IPS DF 6.9 (cell line): ENCODE data around the gene TTYH3.

ENCODE experiments used
- DNase-seq: peaks from one replicate; pipeline ENCODE4 v3.0.0-alpha.2; 2013; ENCODE audit warnings: low read depth, low spot score
- H3K27ac ChIP-seq: one replicate; pipeline ENCODE4 v1.5.1; 2013; ENCODE audit warnings: low read length, control low read depth
- H3K27me3 ChIP-seq: 2 replicates; pipeline ENCODE4 v1.6.1; 2013; ENCODE audit warnings: mild to moderate bottlenecking, low read length; ENCODE audit not compliant: control insufficient read depth, insufficient read depth
- H3K36me3 ChIP-seq: 2 replicates; pipeline ENCODE4 v1.6.1; 2013; ENCODE audit warnings: low read length; ENCODE audit not compliant: control insufficient read depth, insufficient read depth
- H3K4me1 ChIP-seq: 2 replicates; pipeline ENCODE4 v1.6.1; 2013; ENCODE audit warnings: low read length; ENCODE audit not compliant: control insufficient read depth, insufficient read depth
- H3K4me3 ChIP-seq: 2 replicates; pipeline ENCODE4 v1.5.1; 2013; ENCODE audit warnings: mild to moderate bottlenecking, low read length
- H3K9me3 ChIP-seq: 2 replicates; pipeline ENCODE4 v1.6.1; 2013; ENCODE audit warnings: low read length, inconsistent platforms; ENCODE audit not compliant: control insufficient read depth, insufficient read depth
- WGBS: extraction: QIAGEN DNeasy Blood & Tissue Kit; methylation state at CpG from one replicate; pipeline ENCODE4 v1.1.7; 2013; ENCODE audit warnings: mixed read lengths, missing lambda C conversion rate; ENCODE audit not compliant: insufficient read length, insufficient coverage; 5-methylcytosine and 5-hydroxymethylcytosine counted together

Gene TTYH3

GRCh38 chr7:2713370-2713769 lies 81.6 kb downstream of the TTYH3 start:
- Histone ChIP-seq H3K27me3 (no peaks in the 10 kb centered on the region), H3K4me1 (peaks cover 2% of the 10 kb centered on the region; the same call in 1 of the 2 replicates), H3K4me3 (no peak overlapping the region), H3K36me3 (peaks cover 4% of the 10 kb centered on the region; the same call in 1 of the 2 replicates), H3K9me3 (no peaks in the 10 kb centered on the region), H3K27ac (no peak overlapping the region)
- WGBS = no CpG with 5 or more reads among the region's 13 CpGs
- no peak for DNase-seq

- no peak for DNase-seq
- Histone ChIP-seq H3K36me3 (peaks cover 4% of the 10 kb centered on the region; the same call in 1 of the 2 replicates), H3K27me3 (no peaks in the 10 kb centered on the region), H3K27ac (no peak overlapping the region), H3K9me3 (no peaks in the 10 kb centered on the region), H3K4me3 (no peak overlapping the region), H3K4me1 (peaks cover 2% of the 10 kb centered on the region; the same call in 1 of the 2 replicates)
- no CpG with 5 or more reads among the region's 12 CpGs for WGBS
These were observed 82.2 kb downstream of the TTYH3 start for GRCh38 chr7:2713978-2714377.
